Trophoblast cell (in vitro differentiated cells and primary cell): ENCODE results near the gene SCN5A.

ENCODE experiments used
- DNase-seq, 2 donors: peaks; one replicate each; pipeline ENCODE4 v3.0.0-alpha.2; 2016
- H2AFZ ChIP-seq: 2 replicates; pipeline ENCODE4 v1.6.1; 2013; ENCODE audit warnings: low read length, moderate library complexity, mild to moderate bottlenecking; ENCODE audit not compliant: insufficient read depth, poor library complexity
- H2AK5ac ChIP-seq: 2 replicates; pipeline ENCODE4 v1.6.1; 2013; ENCODE audit warnings: mild to moderate bottlenecking, low read length
- H2BK120ac ChIP-seq: 2 replicates; pipeline ENCODE4 v1.6.1; 2013; ENCODE audit warnings: low read length, mild to moderate bottlenecking, moderate library complexity; ENCODE audit not compliant: insufficient read depth, poor library complexity
- H2BK12ac ChIP-seq: 2 replicates; pipeline ENCODE4 v1.6.1; 2013; ENCODE audit warnings: mild to moderate bottlenecking, low read length, moderate library complexity
- H2BK5ac ChIP-seq: 2 replicates; pipeline ENCODE4 v1.6.1; 2013; ENCODE audit warnings: low read length, low read depth, moderate library complexity, mild to moderate bottlenecking; ENCODE audit not compliant: poor library complexity
- H3K14ac ChIP-seq: 2 replicates; pipeline ENCODE4 v1.6.1; 2013; ENCODE audit warnings: mild to moderate bottlenecking, low read length
- H3K18ac ChIP-seq: 2 replicates; pipeline ENCODE4 v1.6.1; 2013; ENCODE audit warnings: mild to moderate bottlenecking, low read length
- H3K23ac ChIP-seq: 2 replicates; pipeline ENCODE4 v1.6.1; 2013; ENCODE audit warnings: low read length
- H3K27ac ChIP-seq: 2 replicates; pipeline ENCODE4 v1.5.1; 2013; ENCODE audit warnings: low read depth, mild to moderate bottlenecking, inconsistent platforms, low read length, moderate library complexity
- H3K27me3 ChIP-seq: 2 replicates; pipeline ENCODE4 v1.6.1; 2013; ENCODE audit warnings: inconsistent platforms, mild to moderate bottlenecking, low read length, moderate library complexity; ENCODE audit not compliant: insufficient read depth
- H3K36me3 ChIP-seq, 2 experiments: 1 replicate in 1 of 2; 2 replicates in 1 of 2; pipeline ENCODE4 v1.6.1; 2013; ENCODE audit warnings: low read length in 2 of 2, mild to moderate bottlenecking in 2 of 2, moderate library complexity in 1 of 2; ENCODE audit not compliant: insufficient read depth in 2 of 2, control insufficient read depth in 1 of 2
- H3K4ac ChIP-seq: 2 replicates; pipeline ENCODE4 v1.6.1; 2013; ENCODE audit warnings: low read depth, mild to moderate bottlenecking, low read length, moderate library complexity
- H3K4me1 ChIP-seq, 2 experiments: 1 replicate in 1 of 2; 2 replicates in 1 of 2; pipeline ENCODE4 v1.6.1; 2013; ENCODE audit warnings: low read length in 2 of 2, mild to moderate bottlenecking in 2 of 2, moderate library complexity in 1 of 2; ENCODE audit not compliant: insufficient read depth in 2 of 2, control insufficient read depth in 1 of 2
- H3K4me2 ChIP-seq: 2 replicates; pipeline ENCODE4 v1.6.1; 2013; ENCODE audit warnings: inconsistent platforms, mild to moderate bottlenecking, low read length, moderate library complexity
- H3K4me3 ChIP-seq: 2 replicates; pipeline ENCODE4 v1.5.1; 2013; ENCODE audit warnings: mild to moderate bottlenecking, low read depth, low read length, inconsistent platforms
- H3K79me1 ChIP-seq: one replicate; pipeline ENCODE4 v1.6.1; 2013; ENCODE audit warnings: low read length
- H3K79me2 ChIP-seq: 2 replicates; pipeline ENCODE4 v1.6.1; 2013; ENCODE audit warnings: low read length, mild to moderate bottlenecking; ENCODE audit not compliant: control insufficient read depth, insufficient read depth, poor library complexity
- H3K9ac ChIP-seq: 2 replicates; pipeline ENCODE4 v1.6.1; 2013; ENCODE audit warnings: mild to moderate bottlenecking, low read length
- H3K9me3 ChIP-seq: 2 replicates; pipeline ENCODE4 v1.6.1; 2013; ENCODE audit warnings: low read depth, mild to moderate bottlenecking, control low read depth, inconsistent platforms, low read length; ENCODE audit not compliant: insufficient read depth
- H4K12ac ChIP-seq: 2 replicates; pipeline ENCODE4 v1.6.1; 2013; ENCODE audit warnings: low read depth, mild to moderate bottlenecking, low read length, moderate library complexity
- H4K8ac ChIP-seq: 2 replicates; pipeline ENCODE4 v1.6.1; 2013; ENCODE audit warnings: low read depth, mild to moderate bottlenecking, low read length, moderate library complexity
- H4K91ac ChIP-seq: one replicate; pipeline ENCODE4 v1.6.1; 2013; ENCODE audit warnings: low read depth, mild to moderate bottlenecking, low read length, moderate library complexity
- WGBS: extraction: QIAGEN DNeasy Blood & Tissue Kit; methylation state at CpG from one replicate; pipeline ENCODE4 v1.1.7; 2013; ENCODE audit warnings: missing lambda C conversion rate; ENCODE audit not compliant: insufficient read length, insufficient coverage; ENCODE audit errors: extremely low coverage; 5-methylcytosine and 5-hydroxymethylcytosine counted together

Gene SCN5A

GRCh38 chr3:38545550-38545949, 103.9 kb downstream of the SCN5A start:
- Histone ChIP-seq H3K79me2 (no peaks in the 10 kb centered on the region), H4K91ac (no peak overlapping the region), H3K18ac (no peak overlapping the region), H3K4ac (no peak overlapping the region), H3K14ac (no peak overlapping the region), H2BK12ac (no peak overlapping the region), H2BK120ac (no peak overlapping the region), H2AK5ac (no peak overlapping the region), H3K23ac (no peak overlapping the region), H2AFZ (no peak overlapping the region), H4K12ac (no peak overlapping the region), H2BK5ac (no peak overlapping the region), H3K4me3 (no peak overlapping the region), H3K79me1 (no peaks in the 10 kb centered on the region), H4K8ac (no peak overlapping the region), H3K36me3 (no peaks in the 10 kb centered on the region), H3K4me2 (no peak overlapping the region), H3K27me3 (no peaks in the 10 kb centered on the region), H3K9ac (no peak overlapping the region), H3K9me3 (no peaks in the 10 kb centered on the region), H3K27ac (no peak overlapping the region), H3K4me1 (peaks cover 8 to 10% of the 10 kb centered on the region in 2 experiments)
- WGBS: no CpG with 5 or more reads among the region's 1 CpG
- DNase-seq: no peak

DNA sequence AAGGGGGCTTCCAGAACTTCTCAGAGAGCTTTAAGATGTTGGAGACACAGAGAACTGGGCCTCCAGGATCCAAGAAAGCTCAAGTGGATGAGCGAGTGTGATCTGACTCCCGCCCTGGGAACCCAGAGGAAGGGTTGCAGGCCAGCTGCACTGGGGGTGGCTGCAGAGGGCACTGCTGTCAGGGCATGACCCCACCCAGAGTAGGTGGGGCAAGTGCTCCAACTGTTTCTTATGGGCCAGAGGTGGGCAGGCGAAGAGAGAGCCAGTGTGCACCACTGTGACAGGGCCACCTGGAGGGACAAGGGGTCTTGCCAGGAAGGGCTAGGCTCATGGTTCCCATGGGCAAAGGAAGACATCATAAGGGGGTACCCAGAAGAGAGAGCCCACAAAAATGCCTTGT, 104.6 kb downstream of the SCN5A start:
- no peak overlapping the region for H2AK5ac ChIP-seq
- H3K27me3 ChIP-seq: no peaks in the 10 kb centered on the region
- no peak overlapping the region for H2BK5ac ChIP-seq
- H2BK12ac ChIP-seq: no peak overlapping the region
- no CpG with 5 or more reads among the region's 3 CpGs for WGBS
- H3K4me2 ChIP-seq: no peak overlapping the region
- no peaks in the 10 kb centered on the region for H3K36me3 ChIP-seq
- no peak overlapping the region for H3K4me3 ChIP-seq
- H3K9ac ChIP-seq: no peak overlapping the region
- H3K27ac ChIP-seq: no peak overlapping the region
- no peak overlapping the region for H4K8ac ChIP-seq
- DNase-seq: no peak
- H3K18ac ChIP-seq: no peak overlapping the region
- H3K79me2 ChIP-seq: no peaks in the 10 kb centered on the region
- H3K79me1 ChIP-seq: no peaks in the 10 kb centered on the region
- H3K4ac ChIP-seq: no peak overlapping the region
- H3K23ac ChIP-seq: no peak overlapping the region
- H3K14ac ChIP-seq: no peak overlapping the region
- no peak overlapping the region for H2BK120ac ChIP-seq
- no peak overlapping the region for H4K12ac ChIP-seq
- no peak overlapping the region for H2AFZ ChIP-seq
- no peak overlapping the region for H4K91ac ChIP-seq
- H3K9me3 ChIP-seq: no peaks in the 10 kb centered on the region
- peaks cover 8 to 10% of the 10 kb centered on the region in 2 experiments for H3K4me1 ChIP-seq

DNA sequence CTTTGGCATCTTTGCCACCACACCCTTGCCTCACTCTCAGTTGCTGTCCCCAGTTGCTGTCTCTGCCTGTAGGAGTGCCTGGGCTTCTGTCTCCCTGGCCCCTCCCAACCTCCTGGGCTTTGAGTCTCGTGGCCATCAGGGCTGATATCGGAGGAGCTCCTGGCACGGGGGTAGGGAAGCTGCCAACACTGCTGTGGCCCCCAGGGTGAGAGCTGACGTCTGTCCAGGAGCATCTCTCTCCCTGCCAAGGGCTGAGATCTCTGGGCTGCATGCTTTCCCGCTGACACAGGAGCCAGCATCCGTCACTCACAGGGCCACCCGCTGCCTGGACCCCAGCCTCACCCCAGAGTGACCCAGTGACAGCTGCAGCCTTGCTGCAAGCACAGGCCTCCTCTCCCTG, 105.9 kb downstream of the SCN5A start:
- Histone ChIP-seq H2BK12ac (no peak overlapping the region), H2AFZ (no peak overlapping the region), H3K4me1 (peaks cover 8 to 10% of the 10 kb centered on the region in 2 experiments), H3K9ac (no peak overlapping the region), H2AK5ac (no peak overlapping the region), H3K4me3 (no peak overlapping the region), H3K27ac (no peak overlapping the region), H3K9me3 (no peaks in the 10 kb centered on the region), H3K79me1 (no peaks in the 10 kb centered on the region), H3K23ac (no peak overlapping the region), H3K4ac (no peak overlapping the region), H3K27me3 (no peaks in the 10 kb centered on the region), H2BK120ac (no peak overlapping the region), H3K4me2 (no peak overlapping the region), H4K8ac (no peak overlapping the region), H4K12ac (no peak overlapping the region), H3K14ac (no peak overlapping the region), H2BK5ac (no peak overlapping the region), H3K18ac (no peak overlapping the region), H3K36me3 (no peaks in the 10 kb centered on the region), H3K79me2 (no peaks in the 10 kb centered on the region), H4K91ac (no peak overlapping the region)
- WGBS: no CpG with 5 or more reads among the region's 7 CpGs
- no peak for DNase-seq

- Histone ChIP-seq H2BK12ac (no peak overlapping the region), H3K27ac (no peak overlapping the region), H3K9ac (no peak overlapping the region), H2AFZ (no peak overlapping the region), H3K79me1 (no peaks in the 10 kb centered on the region), H3K36me3 (no peaks in the 10 kb centered on the region), H3K4me1 (peaks cover under 1% of the 10 kb centered on the region in 2 experiments), H4K91ac (no peak overlapping the region), H2BK120ac (no peak overlapping the region), H2AK5ac (no peak overlapping the region), H3K79me2 (no peaks in the 10 kb centered on the region), H3K27me3 (no peaks in the 10 kb centered on the region), H3K14ac (no peak overlapping the region), H4K12ac (no peak overlapping the region), H4K8ac (no peak overlapping the region), H3K9me3 (no peaks in the 10 kb centered on the region), H2BK5ac (no peak overlapping the region), H3K4ac (no peak overlapping the region), H3K4me2 (no peak overlapping the region), H3K4me3 (no peak overlapping the region), H3K18ac (no peak overlapping the region), H3K23ac (no peak overlapping the region)
- WGBS: no CpG with 5 or more reads among the region's 16 CpGs
- no peak for DNase-seq
These were observed 106.8 kb downstream of the SCN5A start for GRCh38 chr3:38542401-38543298.
